Measurements from ENCODE around the gene NFIC.
A peak's percentile ranks its signal among the peaks of the same experiment; 100 is the strongest.

The NFIC gene

DNA sequence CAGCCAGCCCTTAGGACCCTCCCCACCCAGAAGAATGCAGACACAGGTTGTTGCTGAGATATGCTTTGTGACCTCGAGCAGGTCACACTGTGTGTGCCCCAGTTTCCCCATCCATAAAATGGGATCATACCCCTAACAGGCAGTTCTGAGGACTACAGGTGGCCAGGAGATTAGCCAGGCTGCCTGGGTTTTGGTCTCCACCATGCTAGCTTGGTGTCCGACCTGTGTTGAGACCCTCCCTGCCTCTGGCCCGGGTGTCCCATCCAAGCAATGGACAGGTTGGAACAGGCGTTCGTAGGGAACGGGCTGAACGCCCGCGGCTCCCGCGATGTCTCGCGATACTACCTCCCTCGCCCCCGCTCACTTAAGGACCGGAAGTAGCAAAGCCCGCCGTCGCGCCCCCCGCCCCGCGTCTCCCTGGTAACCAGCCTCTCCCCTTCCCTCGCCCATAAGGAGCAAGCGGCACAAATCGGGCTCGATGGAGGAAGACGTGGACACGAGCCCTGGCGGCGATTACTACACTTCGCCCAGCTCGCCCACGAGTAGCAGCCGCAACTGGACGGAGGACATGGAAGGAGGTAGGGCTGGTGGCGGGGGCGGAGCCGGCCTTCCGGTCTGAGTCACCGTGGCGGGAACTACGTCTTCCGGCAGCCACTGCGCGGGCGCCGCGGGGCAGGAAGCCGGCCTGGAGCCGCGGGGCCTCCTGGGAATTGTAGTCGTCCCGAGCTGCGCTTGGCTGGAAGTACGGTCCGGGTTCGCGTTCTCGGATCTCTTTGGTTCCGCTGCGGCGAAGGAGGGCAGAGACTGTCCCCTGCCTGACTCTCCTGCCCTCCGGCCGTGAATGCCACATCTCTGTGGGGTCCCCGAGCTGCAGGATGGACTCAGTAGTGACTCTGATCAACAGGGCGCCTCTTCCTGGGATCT lies 68.5 kb downstream of the NFIC start:
- no peaks in the 10 kb centered on the region for H3K9me3 ChIP-seq (ENCODE audit: insufficient read depth, low read length)
- H3K4me3 ChIP-seq (ENCODE audit: insufficient read length, low read depth) = peak overlapping the region; percentile 67
- peaks cover 20% of the 10 kb centered on the region for H3K36me3 ChIP-seq (ENCODE audit: insufficient read depth, insufficient read length, low read length)

GRCh38 chr19:3440082-3440481 lies 73.7 kb downstream of the NFIC start:
- H3K4me3 ChIP-seq (ENCODE audit: insufficient read length, low read depth) = no peak overlapping the region
- peak; percentile 27 for DNase-seq (ENCODE audit: low read depth, low spot score)
- H3K9ac ChIP-seq (ENCODE audit: insufficient read length, low read depth) = peak overlapping the region; percentile 17
- H3K36me3 ChIP-seq (ENCODE audit: insufficient read depth, insufficient read length, low read length) = peaks cover 19% of the 10 kb centered on the region
- no peak for TF ChIP-seq YY1 (IDR thresholded peaks at IDR 0.05; ENCODE audit: insufficient read depth, insufficient read length)
- TF ChIP-seq ZNF274 (IDR thresholded peaks at IDR 0.05; ENCODE audit: low read depth, low read length) = no peak
- TF ChIP-seq SUZ12 (IDR thresholded peaks at IDR 0.05; ENCODE audit: extremely low read depth, insufficient read depth, insufficient read length) = no peak
- no peaks in the 10 kb centered on the region for H3K27me3 ChIP-seq (ENCODE audit: insufficient read depth, insufficient read length)
- H3K9me3 ChIP-seq (ENCODE audit: insufficient read depth, low read length) = no peaks in the 10 kb centered on the region
- peaks cover 27% of the 10 kb centered on the region for H3K4me1 ChIP-seq (ENCODE audit: insufficient read depth, insufficient read length)

More for the DNA sequence above, 68.5 kb downstream of the NFIC start:
- Histone ChIP-seq H3K27me3 (ENCODE audit: insufficient read depth, insufficient read length) (no peaks in the 10 kb centered on the region), H3K4me1 (ENCODE audit: insufficient read depth, insufficient read length) (peaks cover 4% of the 10 kb centered on the region), H3K9ac (ENCODE audit: insufficient read length, low read depth) (peak overlapping the region; percentile 90)
- no peak for TF ChIP-seq YY1 (IDR thresholded peaks at IDR 0.05; ENCODE audit: insufficient read depth, insufficient read length)
- TF ChIP-seq ZNF274 (IDR thresholded peaks at IDR 0.05; ENCODE audit: low read depth, low read length) = no peak
- TF ChIP-seq SUZ12 (IDR thresholded peaks at IDR 0.05; ENCODE audit: extremely low read depth, insufficient read depth, insufficient read length) = no peak
- peak; percentile 96 for DNase-seq (ENCODE audit: low read depth, low spot score)

- H3K4me1 ChIP-seq (ENCODE audit: insufficient read depth, insufficient read length) = peaks cover 30% of the 10 kb centered on the region
- peaks cover 25% of the 10 kb centered on the region for H3K36me3 ChIP-seq (ENCODE audit: insufficient read depth, insufficient read length, low read length)
These were observed 75.0 kb downstream of the NFIC start for GRCh38 chr19:3441089-3441985.

GRCh38 chr19:3441986-3442329 lies 75.6 kb downstream of the NFIC start:
- TF ChIP-seq YY1 (IDR thresholded peaks at IDR 0.05; ENCODE audit: insufficient read depth, insufficient read length) = no peak
- no peak for TF ChIP-seq ZNF274 (IDR thresholded peaks at IDR 0.05; ENCODE audit: low read depth, low read length)
- no peak for TF ChIP-seq SUZ12 (IDR thresholded peaks at IDR 0.05; ENCODE audit: extremely low read depth, insufficient read depth, insufficient read length)
- Histone ChIP-seq H3K9me3 (ENCODE audit: insufficient read depth, low read length) (no peaks in the 10 kb centered on the region), H3K36me3 (ENCODE audit: insufficient read depth, insufficient read length, low read length) (peaks cover 21% of the 10 kb centered on the region), H3K4me1 (ENCODE audit: insufficient read depth, insufficient read length) (peaks cover 28% of the 10 kb centered on the region), H3K9ac (ENCODE audit: insufficient read length, low read depth) (peak overlapping the region; percentile 51), H3K27me3 (ENCODE audit: insufficient read depth, insufficient read length) (no peaks in the 10 kb centered on the region), H3K4me3 (ENCODE audit: insufficient read length, low read depth) (no peak overlapping the region)
- DNase-seq (ENCODE audit: low read depth, low spot score) = no peak

More at GRCh38 chr19:3441089-3441985, 75.0 kb downstream of the NFIC start:
- peak overlapping the region; percentile 51 for H3K9ac ChIP-seq (ENCODE audit: insufficient read length, low read depth)
- no peak overlapping the region for H3K4me3 ChIP-seq (ENCODE audit: insufficient read length, low read depth)
- H3K9me3 ChIP-seq (ENCODE audit: insufficient read depth, low read length) = no peaks in the 10 kb centered on the region
- DNase-seq (ENCODE audit: low read depth, low spot score) = no peak
- TF ChIP-seq ZNF274 (IDR thresholded peaks at IDR 0.05; ENCODE audit: low read depth, low read length) (no peak), SUZ12 (IDR thresholded peaks at IDR 0.05; ENCODE audit: extremely low read depth, insufficient read depth, insufficient read length) (no peak), YY1 (IDR thresholded peaks at IDR 0.05; ENCODE audit: insufficient read depth, insufficient read length) (no peak)
- H3K27me3 ChIP-seq (ENCODE audit: insufficient read depth, insufficient read length) = no peaks in the 10 kb centered on the region

DNA sequence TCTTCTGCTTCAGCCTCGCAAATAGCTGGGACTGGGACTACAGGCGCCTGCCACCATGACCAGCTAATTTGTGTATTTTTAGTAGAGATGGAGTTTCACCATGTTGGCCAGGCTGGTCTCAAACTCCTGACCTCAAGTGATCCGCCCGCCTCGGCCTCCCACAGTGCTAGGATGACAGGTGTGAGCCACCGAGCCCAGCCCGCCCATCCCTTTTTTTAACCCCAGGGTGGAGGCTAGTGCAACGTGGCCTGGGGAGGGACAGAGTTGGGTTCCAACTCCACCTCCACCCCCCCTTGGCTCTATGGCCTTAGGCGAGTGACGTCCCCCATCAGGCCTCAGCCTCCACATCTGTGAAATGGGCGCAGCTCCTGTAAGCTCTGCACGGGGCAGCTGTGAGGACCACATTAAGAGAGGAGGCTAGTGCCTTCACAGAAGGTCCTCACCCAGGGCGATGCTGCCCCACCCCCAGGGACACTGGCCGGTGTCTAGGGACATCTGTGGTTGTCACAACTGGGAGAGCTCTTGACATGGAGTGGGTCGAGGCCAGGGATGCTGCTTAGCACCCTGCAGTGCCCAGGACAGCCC lies 76.2 kb downstream of the NFIC start:
- peaks cover 21% of the 10 kb centered on the region for H3K36me3 ChIP-seq (ENCODE audit: insufficient read depth, insufficient read length, low read length)
- H3K9me3 ChIP-seq (ENCODE audit: insufficient read depth, low read length) = no peaks in the 10 kb centered on the region
- no peak overlapping the region for H3K4me3 ChIP-seq (ENCODE audit: insufficient read length, low read depth)
- TF ChIP-seq YY1 (IDR thresholded peaks at IDR 0.05; ENCODE audit: insufficient read depth, insufficient read length) (no peak), ZNF274 (IDR thresholded peaks at IDR 0.05; ENCODE audit: low read depth, low read length) (no peak), SUZ12 (IDR thresholded peaks at IDR 0.05; ENCODE audit: extremely low read depth, insufficient read depth, insufficient read length) (no peak)
- H3K4me1 ChIP-seq (ENCODE audit: insufficient read depth, insufficient read length) = peaks cover 30% of the 10 kb centered on the region
- no peak overlapping the region for H3K9ac ChIP-seq (ENCODE audit: insufficient read length, low read depth)
- no peak for DNase-seq (ENCODE audit: low read depth, low spot score)
- no peaks in the 10 kb centered on the region for H3K27me3 ChIP-seq (ENCODE audit: insufficient read depth, insufficient read length)

GRCh38 chr19:3443840-3444694 lies 77.7 kb downstream of the NFIC start:
- TF ChIP-seq SUZ12 (IDR thresholded peaks at IDR 0.05; ENCODE audit: extremely low read depth, insufficient read depth, insufficient read length) (no peak), ZNF274 (IDR thresholded peaks at IDR 0.05; ENCODE audit: low read depth, low read length) (no peak), YY1 (IDR thresholded peaks at IDR 0.05; ENCODE audit: insufficient read depth, insufficient read length) (peak; percentile 13)
- Histone ChIP-seq H3K36me3 (ENCODE audit: insufficient read depth, insufficient read length, low read length) (peaks cover 18% of the 10 kb centered on the region), H3K4me3 (ENCODE audit: insufficient read length, low read depth) (peak overlapping the region; percentile 16), H3K4me1 (ENCODE audit: insufficient read depth, insufficient read length) (peaks cover 30% of the 10 kb centered on the region), H3K9ac (ENCODE audit: insufficient read length, low read depth) (peak overlapping the region; percentile 79), H3K9me3 (ENCODE audit: insufficient read depth, low read length) (no peaks in the 10 kb centered on the region), H3K27me3 (ENCODE audit: insufficient read depth, insufficient read length) (no peaks in the 10 kb centered on the region)
- peak; percentile 74 for DNase-seq (ENCODE audit: low read depth, low spot score)
